ENCODE measurements around the gene PDE4D. TPM values are rescaled to one million over a fixed set of nuclear protein-coding genes. Genes with fewer than 3 reads are reported as not detected.
"Not testable (repeated sequence)": the region's sequence is repeated elsewhere in the genome, so short reads cannot be mapped to it uniquely, and the experiment has no call there.

PDE4D gene
- total RNA-seq, 1 donor = 19.9 TPM

DNA sequence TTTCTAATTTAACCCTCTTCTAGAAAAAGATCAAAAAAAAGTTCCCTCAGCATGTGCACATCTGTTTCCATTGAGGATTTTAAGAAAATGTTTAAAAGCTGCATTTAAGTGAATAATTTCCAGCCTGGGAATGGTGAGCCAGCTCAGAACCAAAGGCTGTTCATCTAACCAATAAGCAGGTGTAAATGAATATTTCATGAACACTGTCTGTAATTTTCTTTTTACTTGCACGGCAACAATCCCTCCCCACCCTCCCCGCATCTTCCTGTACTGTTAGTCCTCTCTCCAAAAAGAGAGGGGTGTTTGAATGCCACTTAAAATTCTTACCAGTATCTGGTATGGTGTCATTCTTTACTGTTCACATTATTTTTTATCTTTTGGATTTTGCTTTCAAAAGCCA lies 425.6 kb downstream of the PDE4D start:
- H3K4me2 ChIP-seq (ENCODE audit: insufficient read depth, low read length) = no peak overlapping the region
- H3K27ac ChIP-seq (ENCODE audit: low read depth, low read length) = no peak overlapping the region
- no peak overlapping the region for H2AFZ ChIP-seq (ENCODE audit: low read length)
- H3K27me3 ChIP-seq (ENCODE audit: insufficient read depth, low read length) = no peaks in the 10 kb centered on the region
- H3K9me3 ChIP-seq (ENCODE audit: low read depth, low read length) = no peaks in the 10 kb centered on the region
- no peaks in the 10 kb centered on the region for H3K36me3 ChIP-seq (ENCODE audit: insufficient read depth, low read length)
- H3K4me3 ChIP-seq (ENCODE audit: insufficient read depth, low read length) = no peak overlapping the region
- no peaks in the 10 kb centered on the region for H3K4me1 ChIP-seq (ENCODE audit: insufficient read depth, low read length)
- H3K79me2 ChIP-seq (ENCODE audit: insufficient read depth, low read length) = no peaks in the 10 kb centered on the region
- TF ChIP-seq, protein P1, sequence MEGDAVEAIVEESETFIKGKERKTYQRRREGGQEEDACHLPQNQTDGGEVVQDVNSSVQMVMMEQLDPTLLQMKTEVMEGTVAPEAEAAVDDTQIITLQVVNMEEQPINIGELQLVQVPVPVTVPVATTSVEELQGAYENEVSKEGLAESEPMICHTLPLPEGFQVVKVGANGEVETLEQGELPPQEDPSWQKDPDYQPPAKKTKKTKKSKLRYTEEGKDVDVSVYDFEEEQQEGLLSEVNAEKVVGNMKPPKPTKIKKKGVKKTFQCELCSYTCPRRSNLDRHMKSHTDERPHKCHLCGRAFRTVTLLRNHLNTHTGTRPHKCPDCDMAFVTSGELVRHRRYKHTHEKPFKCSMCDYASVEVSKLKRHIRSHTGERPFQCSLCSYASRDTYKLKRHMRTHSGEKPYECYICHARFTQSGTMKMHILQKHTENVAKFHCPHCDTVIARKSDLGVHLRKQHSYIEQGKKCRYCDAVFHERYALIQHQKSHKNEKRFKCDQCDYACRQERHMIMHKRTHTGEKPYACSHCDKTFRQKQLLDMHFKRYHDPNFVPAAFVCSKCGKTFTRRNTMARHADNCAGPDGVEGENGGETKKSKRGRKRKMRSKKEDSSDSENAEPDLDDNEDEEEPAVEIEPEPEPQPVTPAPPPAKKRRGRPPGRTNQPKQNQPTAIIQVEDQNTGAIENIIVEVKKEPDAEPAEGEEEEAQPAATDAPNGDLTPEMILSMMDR (IDR thresholded peaks at IDR 0.05; ENCODE audit: extremely low read depth, low read depth, low read length) = no peak
- DNase-seq (ENCODE audit: insufficient read length, low spot score, missing footprints) = no peak
- no peaks in the 10 kb centered on the region for H4K20me1 ChIP-seq (ENCODE audit: insufficient read depth, low read length)

DNA sequence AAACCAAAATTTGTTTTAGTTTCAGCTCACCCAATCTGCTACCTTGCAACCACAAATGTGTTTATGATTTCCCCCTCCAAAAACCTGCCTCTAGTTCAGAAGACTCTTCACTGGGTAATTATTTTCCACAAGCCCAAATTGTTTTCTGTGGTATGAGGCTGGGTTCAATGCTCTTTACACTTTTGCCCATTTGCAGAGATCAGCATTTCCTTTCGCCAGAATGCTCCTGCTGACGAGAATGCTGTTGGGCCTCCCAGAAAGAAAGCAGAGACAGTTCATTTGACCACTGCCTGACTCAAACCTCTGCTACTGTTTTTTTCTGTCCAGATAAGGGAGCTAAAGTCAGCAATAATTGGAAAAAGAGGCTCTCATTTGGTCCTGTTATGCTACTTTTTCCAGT lies 427.3 kb downstream of the PDE4D start:
- H4K20me1 ChIP-seq (ENCODE audit: insufficient read depth, low read length) = no peaks in the 10 kb centered on the region
- no peak overlapping the region for H3K27ac ChIP-seq (ENCODE audit: low read depth, low read length)
- H3K4me2 ChIP-seq (ENCODE audit: insufficient read depth, low read length) = no peak overlapping the region

DNA sequence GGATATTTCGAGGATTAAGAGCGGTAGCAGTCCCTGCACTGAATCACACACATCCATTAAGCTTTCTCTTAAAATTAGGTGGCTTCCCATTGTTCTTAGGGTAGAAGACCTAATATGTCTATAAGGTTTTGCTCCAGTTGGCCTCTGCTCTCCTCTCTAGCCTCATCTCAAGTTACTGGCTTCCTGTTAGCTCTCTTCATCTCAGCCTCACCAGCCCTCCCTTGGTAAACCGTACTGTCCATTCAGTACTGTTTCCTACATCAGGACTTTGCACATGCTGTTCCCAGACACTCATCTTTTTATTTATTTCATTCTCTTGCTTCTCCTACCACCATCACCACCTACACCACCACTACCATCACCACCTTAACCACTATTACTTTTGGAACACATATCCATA lies 428.6 kb downstream of the PDE4D start:
- no peaks in the 10 kb centered on the region for H3K36me3 ChIP-seq (ENCODE audit: insufficient read depth, low read length)
- H3K27me3 ChIP-seq (ENCODE audit: insufficient read depth, low read length) = peaks cover 4% of the 10 kb centered on the region
- H3K4me3 ChIP-seq (ENCODE audit: insufficient read depth, low read length) = no peak overlapping the region
- H3K79me2 ChIP-seq (ENCODE audit: insufficient read depth, low read length) = no peaks in the 10 kb centered on the region
- H2AFZ ChIP-seq (ENCODE audit: low read length) = no peak overlapping the region
- H3K4me2 ChIP-seq (ENCODE audit: insufficient read depth, low read length) = no peak overlapping the region
- no peaks in the 10 kb centered on the region for H3K9me3 ChIP-seq (ENCODE audit: low read depth, low read length)
- no peak overlapping the region for H3K27ac ChIP-seq (ENCODE audit: low read depth, low read length)
- H3K4me1 ChIP-seq (ENCODE audit: insufficient read depth, low read length) = no peaks in the 10 kb centered on the region
- H4K20me1 ChIP-seq (ENCODE audit: insufficient read depth, low read length) = no peaks in the 10 kb centered on the region
- TF ChIP-seq, protein P1 (IDR thresholded peaks at IDR 0.05; ENCODE audit: extremely low read depth, low read depth, low read length) = no peak
- DNase-seq (ENCODE audit: insufficient read length, low spot score, missing footprints) = no peak

More for the DNA sequence above, 427.3 kb downstream of the PDE4D start:
- Histone ChIP-seq H3K9me3 (ENCODE audit: low read depth, low read length) (no peaks in the 10 kb centered on the region), H3K36me3 (ENCODE audit: insufficient read depth, low read length) (no peaks in the 10 kb centered on the region), H3K4me3 (ENCODE audit: insufficient read depth, low read length) (no peak overlapping the region), H3K4me1 (ENCODE audit: insufficient read depth, low read length) (no peaks in the 10 kb centered on the region), H3K27me3 (ENCODE audit: insufficient read depth, low read length) (no peaks in the 10 kb centered on the region), H3K79me2 (ENCODE audit: insufficient read depth, low read length) (no peaks in the 10 kb centered on the region), H2AFZ (ENCODE audit: low read length) (no peak overlapping the region)
- TF ChIP-seq, protein P1 (IDR thresholded peaks at IDR 0.05; ENCODE audit: extremely low read depth, low read depth, low read length) = no peak
- no peak for DNase-seq (ENCODE audit: insufficient read length, low spot score, missing footprints)

DNA sequence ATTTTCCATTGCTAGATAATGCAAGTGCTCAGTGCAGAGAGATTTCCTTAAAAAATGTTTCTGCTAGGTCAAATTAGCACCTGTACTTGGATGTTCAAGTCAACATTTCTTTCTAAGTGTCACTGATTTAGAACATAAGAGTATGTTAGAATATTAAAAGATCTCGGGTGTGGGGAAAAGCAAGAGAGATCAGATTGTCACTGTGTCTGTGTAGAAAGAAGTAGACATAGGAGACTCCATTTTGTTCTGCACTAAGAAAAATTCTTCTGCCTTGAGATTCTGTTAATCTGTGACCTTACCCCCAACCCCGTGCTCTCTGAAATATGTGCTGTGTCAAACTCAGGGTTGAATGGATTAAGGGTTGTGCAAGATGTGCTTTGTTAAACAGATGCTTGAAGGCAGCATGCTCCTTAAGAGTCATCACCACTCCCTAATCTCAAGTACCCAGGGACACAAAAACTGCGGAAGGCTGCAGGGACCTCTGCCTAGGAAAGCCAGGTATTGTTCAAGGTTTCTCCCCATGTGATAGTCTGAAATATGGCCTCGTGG lies 429.8 kb downstream of the PDE4D start:
- H3K27ac ChIP-seq (ENCODE audit: low read depth, low read length); H3K27me3 ChIP-seq (ENCODE audit: insufficient read depth, low read length); H3K36me3 ChIP-seq (ENCODE audit: insufficient read depth, low read length); H3K4me1 ChIP-seq (ENCODE audit: insufficient read depth, low read length); H3K9me3 ChIP-seq (ENCODE audit: low read depth, low read length); H4K20me1 ChIP-seq (ENCODE audit: insufficient read depth, low read length); H3K4me2 ChIP-seq (ENCODE audit: insufficient read depth, low read length); H3K79me2 ChIP-seq (ENCODE audit: insufficient read depth, low read length); DNase-seq (ENCODE audit: insufficient read length, low spot score, missing footprints); H3K4me3 ChIP-seq (ENCODE audit: insufficient read depth, low read length); H2AFZ ChIP-seq (ENCODE audit: low read length): not testable (repeated sequence)

Data from osteoblast (primary cell).